ENCODE data around the gene SERPINE3.

GRCh38 chr13:51357928-51358595 lies 18.6 kb downstream of the SERPINE3 start:
- TF ChIP-seq, protein P1, sequence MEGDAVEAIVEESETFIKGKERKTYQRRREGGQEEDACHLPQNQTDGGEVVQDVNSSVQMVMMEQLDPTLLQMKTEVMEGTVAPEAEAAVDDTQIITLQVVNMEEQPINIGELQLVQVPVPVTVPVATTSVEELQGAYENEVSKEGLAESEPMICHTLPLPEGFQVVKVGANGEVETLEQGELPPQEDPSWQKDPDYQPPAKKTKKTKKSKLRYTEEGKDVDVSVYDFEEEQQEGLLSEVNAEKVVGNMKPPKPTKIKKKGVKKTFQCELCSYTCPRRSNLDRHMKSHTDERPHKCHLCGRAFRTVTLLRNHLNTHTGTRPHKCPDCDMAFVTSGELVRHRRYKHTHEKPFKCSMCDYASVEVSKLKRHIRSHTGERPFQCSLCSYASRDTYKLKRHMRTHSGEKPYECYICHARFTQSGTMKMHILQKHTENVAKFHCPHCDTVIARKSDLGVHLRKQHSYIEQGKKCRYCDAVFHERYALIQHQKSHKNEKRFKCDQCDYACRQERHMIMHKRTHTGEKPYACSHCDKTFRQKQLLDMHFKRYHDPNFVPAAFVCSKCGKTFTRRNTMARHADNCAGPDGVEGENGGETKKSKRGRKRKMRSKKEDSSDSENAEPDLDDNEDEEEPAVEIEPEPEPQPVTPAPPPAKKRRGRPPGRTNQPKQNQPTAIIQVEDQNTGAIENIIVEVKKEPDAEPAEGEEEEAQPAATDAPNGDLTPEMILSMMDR (IDR thresholded peaks at IDR 0.05; ENCODE audit: borderline replicate concordance, extremely low read depth, low read length, poor library complexity, severe bottlenecking), result no peak
- no peak for TF ChIP-seq EZH2 (IDR thresholded peaks at IDR 0.05; ENCODE audit: borderline replicate concordance, low read depth, low read length, severe bottlenecking)
